IMR-90 (cell line): Measurements from ENCODE around the gene ZSCAN5A. TPM values are rescaled to one million over a fixed set of nuclear protein-coding genes. Genes with fewer than 3 reads are reported as not detected.

ENCODE experiments used
- ATAC-seq: fragments of 200-7000 bp; cut with Tn5 transposase; 2 replicates; pipeline ENCODE4 v1.9.1; 2020; ENCODE audit warnings: low read depth, mild to moderate bottlenecking, moderate library complexity
- BruUV-seq: library from RNA; stranded (reverse); fragments of 400-500 nt; replicated peaks from 2 replicates; lab custom pipeline; 2021; lab: Mats Ljungman, UMichigan
- CTCF ChIA-PET: fragments of 300-600 bp; formaldehyde crosslinking; extraction: SDS; loops from one replicate; lab custom pipeline; 2021; ENCODE audit warnings: antibody characterized with exemption; lab: Yijun Ruan, JAX
- POLR2A ChIA-PET: fragments of 300-600 bp; sonication (Branson Sonifier 250); formaldehyde crosslinking; loops from one replicate; lab custom pipeline; 2022; ENCODE audit warnings: antibody characterized with exemption; ENCODE audit not compliant: unreplicated experiment; lab: Charles Lee
- DNase-seq: peaks from one replicate; pipeline ENCODE4 v3.0.0; 2013
- H2AFZ ChIP-seq: replicated peaks from 2 replicates; pipeline ENCODE3; 2013; ENCODE audit warnings: low read length, mild to moderate bottlenecking; ENCODE audit not compliant: poor library complexity
- H2AK5ac ChIP-seq: 2 replicates; pipeline ENCODE4 v1.6.1; 2013; ENCODE audit warnings: low read depth, low read length, inconsistent platforms
- H2AK9ac ChIP-seq: replicated peaks from 2 replicates; pipeline ENCODE3; 2013; ENCODE audit warnings: mild to moderate bottlenecking, low read depth, low read length, moderate library complexity; ENCODE audit not compliant: poor library complexity
- H2BK120ac ChIP-seq: 2 replicates; pipeline ENCODE4 v1.6.1; 2013; ENCODE audit warnings: low read depth, low read length, inconsistent platforms
- H2BK15ac ChIP-seq: 3 replicates; pipeline ENCODE4 v1.6.1; 2013; ENCODE audit warnings: low read depth, low read length, inconsistent platforms
- H2BK20ac ChIP-seq: 2 replicates; pipeline ENCODE4 v1.6.1; 2013; ENCODE audit warnings: low read depth, mild to moderate bottlenecking, inconsistent platforms, low read length, moderate library complexity
- H2BK5ac ChIP-seq: 2 replicates; pipeline ENCODE4 v1.6.1; 2013; ENCODE audit warnings: mild to moderate bottlenecking, low read depth, low read length, inconsistent platforms; ENCODE audit not compliant: poor library complexity, severe bottlenecking
- H3K14ac ChIP-seq: replicated peaks from 2 replicates; pipeline ENCODE4 v1.6.1; 2013; ENCODE audit warnings: low read depth, low read length, inconsistent platforms
- H3K18ac ChIP-seq: 2 replicates; pipeline ENCODE4 v1.6.1; 2013; ENCODE audit warnings: low read depth, low read length, control low read depth
- H3K23ac ChIP-seq: 2 replicates; pipeline ENCODE4 v1.6.1; 2013; ENCODE audit warnings: low read depth, low read length, inconsistent platforms
- H3K27ac ChIP-seq: 2 replicates; pipeline ENCODE4 v1.5.1; 2013; ENCODE audit warnings: mild to moderate bottlenecking, control low read depth, low read length; ENCODE audit not compliant: insufficient read depth
- H3K27me3 ChIP-seq: 2 replicates; pipeline ENCODE4 v1.6.1; 2013; ENCODE audit warnings: low read length; ENCODE audit not compliant: control insufficient read depth, insufficient read depth
- H3K36me3 ChIP-seq: 2 replicates; pipeline ENCODE4 v1.6.1; 2013; ENCODE audit warnings: low read length, mixed read lengths; ENCODE audit not compliant: control insufficient read depth, insufficient read depth
- H3K4ac ChIP-seq: 2 replicates; pipeline ENCODE4 v1.6.1; 2013; ENCODE audit warnings: low read depth, low read length, inconsistent platforms
- H3K4me1 ChIP-seq: 2 replicates; pipeline ENCODE4 v1.6.1; 2013; ENCODE audit warnings: low read length, mixed read lengths; ENCODE audit not compliant: control insufficient read depth, insufficient read depth
- H3K4me2 ChIP-seq: 2 replicates; pipeline ENCODE4 v1.6.1; 2013; ENCODE audit warnings: low read depth, mild to moderate bottlenecking, control low read depth, low read length, moderate library complexity
- H3K4me3 ChIP-seq: 2 replicates; pipeline ENCODE4 v1.5.1; 2013; ENCODE audit warnings: low read depth, mild to moderate bottlenecking, control low read depth, low read length, moderate library complexity; ENCODE audit not compliant: insufficient read depth
- H3K56ac ChIP-seq: 2 replicates; pipeline ENCODE4 v1.6.1; 2013; ENCODE audit warnings: low read length, inconsistent platforms; ENCODE audit not compliant: insufficient read depth; ENCODE audit errors: extremely low read depth
- H3K79me1 ChIP-seq, 2 experiments: 2 replicates each; pipeline ENCODE4 v1.6.1; 2013; ENCODE audit warnings: low read length in 2 of 2, inconsistent platforms in 1 of 2, low read depth in 1 of 2
- H3K9ac ChIP-seq: 2 replicates; pipeline ENCODE4 v1.6.1; 2013; ENCODE audit warnings: low read depth, low read length, control low read depth
- H3K9me1 ChIP-seq: 2 replicates; pipeline ENCODE4 v1.6.1; 2013; ENCODE audit warnings: low read length, inconsistent platforms; ENCODE audit not compliant: insufficient read depth
- H3K9me3 ChIP-seq: 2 replicates; pipeline ENCODE4 v1.6.1; 2013; ENCODE audit warnings: low read length; ENCODE audit not compliant: control insufficient read depth, insufficient read depth
- H4K20me1 ChIP-seq: 2 replicates; pipeline ENCODE4 v1.6.1; 2013; ENCODE audit warnings: low read length, inconsistent platforms; ENCODE audit not compliant: insufficient read depth
- H4K5ac ChIP-seq: 2 replicates; pipeline ENCODE4 v1.6.1; 2013; ENCODE audit warnings: mild to moderate bottlenecking, low read depth, low read length, control low read depth
- H4K8ac ChIP-seq, 2 experiments: 2 replicates each; pipeline ENCODE4 v1.6.1; 2013; ENCODE audit warnings: low read depth in 2 of 2, low read length in 2 of 2, control low read depth in 1 of 2, inconsistent platforms in 1 of 2
- H4K91ac ChIP-seq: 2 replicates; pipeline ENCODE4 v1.6.1; 2013; ENCODE audit warnings: low read depth, low read length, inconsistent platforms; ENCODE audit not compliant: insufficient read depth
- BHLHE40 ChIP-seq: fragments of 150-350 bp; IDR thresholded peaks from 2 replicates; pipeline ENCODE4 v1.6.1; 2016; ENCODE audit warnings: mild to moderate bottlenecking, low read depth, low read length
- CEBPB ChIP-seq: IDR thresholded peaks from 2 replicates; pipeline ENCODE4 v1.6.1; 2012; ENCODE audit warnings: low read depth, low read length, improper control_type of control experiment
- CHD1 ChIP-seq: IDR thresholded peaks from 2 replicates; pipeline ENCODE4 v1.6.1; 2012; ENCODE audit warnings: low read depth, low read length, improper control_type of control experiment
- CTCF ChIP-seq: conservative IDR thresholded peaks from 2 replicates; pipeline ENCODE4 v1.5.1; 2012; ENCODE audit warnings: mild to moderate bottlenecking, low read depth, low read length, improper control_type of control experiment
- ELK1 ChIP-seq: fragments of 150-350 bp; IDR thresholded peaks from 2 replicates; pipeline ENCODE4 v1.6.1; 2016; ENCODE audit warnings: low read depth, mild to moderate bottlenecking, low read length, moderate library complexity, borderline replicate concordance
- FOS ChIP-seq: fragments of 150-350 bp; IDR thresholded peaks from 2 replicates; pipeline ENCODE4 v1.6.1; 2016; ENCODE audit warnings: low read depth, low read length
- MAFK ChIP-seq: IDR thresholded peaks from 2 replicates; pipeline ENCODE4 v1.6.1; 2012; ENCODE audit warnings: low read depth, low read length, improper control_type of control experiment
- MAZ ChIP-seq: IDR thresholded peaks from 2 replicates; pipeline ENCODE4 v1.6.1; 2012; ENCODE audit warnings: low read depth, mild to moderate bottlenecking, low read length, improper control_type of control experiment, moderate library complexity, borderline replicate concordance
- MXI1 ChIP-seq: IDR thresholded peaks from 2 replicates; pipeline ENCODE4 v1.6.1; 2012; ENCODE audit warnings: low read depth, mild to moderate bottlenecking, low read length, moderate library complexity, borderline replicate concordance
- NFE2L2 ChIP-seq: fragments of 150-350 bp; IDR thresholded peaks from 2 replicates; pipeline ENCODE4 v1.6.1; 2016; ENCODE audit warnings: low read depth, mild to moderate bottlenecking, low read length
- POLR2A ChIP-seq: IDR thresholded peaks from 2 replicates; pipeline ENCODE4 v1.6.1; 2012; ENCODE audit warnings: mild to moderate bottlenecking, low read depth, low read length
- RAD21 ChIP-seq: IDR thresholded peaks from 2 replicates; pipeline ENCODE4 v1.6.1; 2012; ENCODE audit warnings: low read length, improper control_type of control experiment
- RCOR1 ChIP-seq: IDR thresholded peaks from 2 replicates; pipeline ENCODE4 v1.6.1; 2012; ENCODE audit warnings: mild to moderate bottlenecking, low read length, improper control_type of control experiment; ENCODE audit not compliant: insufficient replicate concordance
- RFX5 ChIP-seq: IDR thresholded peaks from 2 replicates; pipeline ENCODE4 v1.8.0; 2012; ENCODE audit warnings: low read depth, mild to moderate bottlenecking, low read length, moderate library complexity
- SMC3 ChIP-seq: fragments of 150-350 bp; IDR thresholded peaks from 2 replicates; pipeline ENCODE4 v1.6.1; 2016; ENCODE audit warnings: low read depth, mild to moderate bottlenecking, antibody characterized with exemption, low read length, moderate library complexity
- USF2 ChIP-seq: fragments of 150-350 bp; IDR thresholded peaks from 2 replicates; pipeline ENCODE4 v1.6.1; 2017; ENCODE audit warnings: mild to moderate bottlenecking, antibody characterized with exemption, low read length, low read depth
- WGBS, 2 experiments: methylation state at CpG; one replicate each; pipeline versions ENCODE4 v1.1.5 to v1.1.7; 2013; ENCODE audit warnings: missing lambda C conversion rate in 2 of 2; ENCODE audit not compliant: insufficient read length in 1 of 2; ENCODE audit errors: extremely low coverage in 2 of 2; 5-methylcytosine and 5-hydroxymethylcytosine counted together
- dilution Hi-C: fragments of 300-500 bp; cut with HindIII; formaldehyde crosslinking; loops from one replicate; pipeline ENCODE4 v1.14.3; 2018; ENCODE audit warnings: low sequenced_read_pairs; ENCODE audit not compliant: unreplicated experiment
- in situ Hi-C: fragments of 300-500 bp; cut with MboI; formaldehyde crosslinking; loops from 3 replicates; pipeline ENCODE4 v1.14.3; 2019; ENCODE audit warnings: low sequenced_read_pairs, inconsistent platforms, mixed read lengths
- intact Hi-C: fragments of 100-400 bp; cut with micrococcal nuclease; formaldehyde crosslinking; loops from 2 replicates; pipeline ENCODE4 v1.10.0; 2022
- polyA plus RNA-seq, 3 experiments: library from polyadenylated mRNA; depleted of rRNA; stranded (reverse); fragments of >200 nt; gene quantifications; 2 replicates each; pipeline ENCODE4 v1.2.3, GENCODE V29; 2012; ENCODE audit warnings: low replicate concordance in 1 of 3
- total RNA-seq: library from RNA; depleted of rRNA; stranded (reverse); fragments of >200 nt; gene quantifications from 2 replicates; pipeline ENCODE4 v1.2.3, GENCODE V29; 2012

Gene ZSCAN5A
- total and polyA plus RNA-seq, 2 of the 4 experiments (the other 2 are of a cell fraction): 4.3 to 5.0 TPM

- DNase-seq: no peak
- Histone ChIP-seq H4K20me1 (no peaks in the 10 kb centered on the region), H2BK15ac (no peak overlapping the region), H3K9me3 (no peaks in the 10 kb centered on the region), H2BK20ac (no peak overlapping the region), H3K23ac (no peak overlapping the region), H2AK5ac (no peak overlapping the region), H3K36me3 (peaks cover 4% of the 10 kb centered on the region), H3K56ac (no peak overlapping the region), H3K4me3 (no peak overlapping the region), H2BK5ac (no peak overlapping the region), H2AK9ac (no peak overlapping the region), H3K4me1 (no peaks in the 10 kb centered on the region; the same call in 1 of the 2 replicates), H3K27ac (no peak overlapping the region), H4K8ac (no peak overlapping the region), H3K79me1 (peaks cover 0 to 6% of the 10 kb centered on the region in 2 experiments; a peak in 2 of 4 replicates), H3K4me2 (no peak overlapping the region), H3K4ac (no peak overlapping the region), H4K91ac (no peak overlapping the region), H3K14ac (no peak overlapping the region), H4K5ac (no peak overlapping the region), H3K27me3 (no peaks in the 10 kb centered on the region), H3K18ac (no peak overlapping the region), H2AFZ (no peak overlapping the region), H3K9ac (no peak overlapping the region), H2BK120ac (no peak overlapping the region), H3K9me1 (0 out of 2 replicates have a peak, but pooled peaks cover 3% of the 10 kb centered on the region)
- dilution Hi-C loops (no loop called here), intact Hi-C loops (no loop called here), in situ Hi-C loops (no loop called here)
- no peak for ATAC-seq
- TF ChIP-seq RAD21 (no peak), POLR2A (no peak), CEBPB (no peak), BHLHE40 (no peak), RCOR1 (no peak), CHD1 (no peak), RFX5 (no peak), MAFK (no peak), NFE2L2 (no peak), MXI1 (no peak), FOS (no peak), CTCF (no peak), USF2 (no peak), ELK1 (no peak), MAZ (no peak), SMC3 (no peak)
- ChIA-PET POLR2A (no interaction called here), CTCF (no interaction called here)
- 90% methylated on average over 5 of the region's 7 CpGs; no CpG with 5 or more reads in 1 of the 2 experiments for WGBS, 2 experiments
- BruUV-seq: no TSS peak
Observed at GRCh38 chr19:56308792-56309191, 5.8 kb downstream of the ZSCAN5A start.
